IPS-18a (cell line): ENCODE results near the gene C3.

ENCODE experiments used
- H3K27ac ChIP-seq: one replicate; pipeline ENCODE4 v1.5.1; 2013; ENCODE audit warnings: low read length
- H3K27me3 ChIP-seq: one replicate; pipeline ENCODE4 v1.6.1; 2013; ENCODE audit warnings: mild to moderate bottlenecking, low read length; ENCODE audit not compliant: control insufficient read depth, insufficient read depth
- H3K36me3 ChIP-seq: one replicate; pipeline ENCODE4 v1.6.1; 2013; ENCODE audit warnings: low read depth, low read length; ENCODE audit not compliant: control insufficient read depth
- H3K4me1 ChIP-seq: one replicate; pipeline ENCODE4 v1.6.1; 2013; ENCODE audit warnings: low read depth, low read length; ENCODE audit not compliant: control insufficient read depth
- H3K4me3 ChIP-seq: one replicate; pipeline ENCODE4 v1.5.1; 2013; ENCODE audit warnings: low read length
- H3K9ac ChIP-seq: one replicate; pipeline ENCODE4 v1.6.1; 2013; ENCODE audit warnings: mild to moderate bottlenecking, low read length, moderate library complexity
- H3K9me3 ChIP-seq: one replicate; pipeline ENCODE4 v1.6.1; 2013; ENCODE audit warnings: low read depth, low read length; ENCODE audit not compliant: control insufficient read depth

The C3 gene

DNA sequence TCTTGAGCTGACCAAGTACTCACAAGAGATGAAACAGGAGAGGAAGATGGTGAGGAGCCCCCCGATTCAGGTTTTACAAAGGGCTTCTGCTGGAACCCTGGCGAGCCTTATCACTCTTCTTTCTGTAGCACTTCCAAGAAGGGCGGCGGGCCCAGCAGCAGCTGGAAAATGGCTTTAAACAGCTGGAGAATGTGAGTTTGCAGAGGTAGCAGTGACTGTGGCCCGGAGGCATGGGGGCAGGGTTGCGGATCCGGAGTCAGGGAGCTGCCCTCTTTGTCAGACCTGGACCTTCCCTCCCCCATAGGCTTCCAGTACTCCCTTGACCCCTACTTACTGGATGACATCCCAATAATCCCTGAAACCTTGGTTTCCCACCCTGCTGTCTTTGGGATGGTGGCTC is 22.6 kb upstream of the C3 start:
- no peak overlapping the region for H3K27ac ChIP-seq
- H3K36me3 ChIP-seq: peaks cover 32% of the 10 kb centered on the region
- H3K4me1 ChIP-seq: peaks cover 34% of the 10 kb centered on the region
- H3K9me3 ChIP-seq: no peaks in the 10 kb centered on the region
- H3K4me3 ChIP-seq: no peak overlapping the region
- no peaks in the 10 kb centered on the region for H3K27me3 ChIP-seq
- H3K9ac ChIP-seq: no peak overlapping the region

DNA sequence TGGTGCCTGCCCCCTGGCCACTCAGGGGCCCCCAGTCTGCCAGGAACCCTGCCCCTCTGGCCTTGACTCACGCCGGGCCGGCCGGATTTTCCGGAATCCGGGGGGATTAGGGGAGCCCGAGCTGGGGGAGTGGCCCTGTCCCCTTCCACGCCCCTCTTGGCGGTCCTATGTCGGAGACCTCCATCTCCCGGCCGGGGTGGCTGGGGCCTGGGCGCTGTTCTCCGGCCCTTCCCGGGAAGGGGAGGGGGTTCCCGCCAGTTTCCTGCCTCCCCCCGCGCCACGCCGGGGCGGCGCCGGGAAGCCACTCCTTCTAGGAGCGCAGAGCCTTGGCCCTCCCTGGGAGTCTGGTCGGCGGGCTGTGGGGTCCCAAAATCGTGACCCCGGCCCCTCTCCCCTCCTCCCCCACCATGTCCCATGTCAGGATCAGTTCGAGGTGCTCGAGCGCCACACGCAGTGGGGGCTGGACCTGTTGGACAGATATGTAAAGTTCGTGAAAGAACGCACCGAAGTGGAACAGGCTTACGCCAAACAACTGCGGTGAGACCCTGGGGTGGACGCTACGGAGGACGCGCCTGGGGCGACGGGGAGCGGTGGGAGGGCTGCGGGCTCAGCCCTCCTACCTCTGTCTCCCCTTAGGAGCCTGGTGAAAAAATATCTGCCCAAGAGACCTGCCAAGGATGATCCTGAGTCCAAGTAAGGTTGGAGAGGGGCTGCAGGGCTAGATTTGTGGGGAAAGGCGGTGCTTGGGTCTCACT is 20.3 kb upstream of the C3 start:
- H3K9ac ChIP-seq: peak overlapping the region; percentile 63
- H3K27me3 ChIP-seq: no peaks in the 10 kb centered on the region
- H3K36me3 ChIP-seq: peaks cover 13% of the 10 kb centered on the region
- H3K9me3 ChIP-seq: no peaks in the 10 kb centered on the region
- H3K4me3 ChIP-seq: peak overlapping the region; percentile 81
- H3K4me1 ChIP-seq: peaks cover 46% of the 10 kb centered on the region
- no peak overlapping the region for H3K27ac ChIP-seq

DNA sequence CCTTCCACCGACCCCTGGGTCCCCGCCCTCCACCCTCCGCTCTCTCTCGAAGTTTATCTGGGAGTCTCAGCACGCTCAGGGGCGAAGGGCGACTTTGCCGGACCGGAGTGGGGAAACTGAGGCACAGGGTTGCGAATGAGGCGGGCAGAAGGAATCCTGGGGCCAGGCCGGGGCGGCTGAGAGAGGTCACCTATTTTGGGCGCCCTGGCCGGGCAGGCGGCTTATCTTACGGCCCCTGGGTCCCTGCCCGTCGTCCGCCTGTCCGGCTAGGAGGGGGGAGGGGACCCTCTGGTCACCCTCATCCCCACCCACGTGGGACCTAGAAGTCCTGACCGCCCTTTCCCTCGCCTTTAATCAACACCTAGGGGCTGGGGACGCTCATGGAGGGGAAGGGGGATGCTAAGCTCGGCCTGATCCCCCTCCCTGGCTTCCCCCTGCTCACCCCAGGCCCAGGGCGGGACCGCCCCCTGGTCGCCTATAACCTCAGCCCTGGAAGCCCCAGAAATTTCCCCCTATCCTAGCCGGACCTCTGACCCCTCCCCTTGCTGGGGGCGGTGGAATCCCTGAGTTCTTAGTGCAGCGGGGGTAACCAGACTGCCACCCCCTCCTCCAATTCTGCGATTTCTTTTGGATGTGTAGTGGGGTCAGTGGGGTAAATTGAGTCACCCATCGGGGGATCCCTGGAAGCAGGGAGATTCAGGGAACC is 19.6 kb upstream of the C3 start:
- Histone ChIP-seq H3K9me3 (no peaks in the 10 kb centered on the region), H3K4me1 (peaks cover 53% of the 10 kb centered on the region), H3K36me3 (peaks cover 9% of the 10 kb centered on the region), H3K9ac (peak overlapping the region; percentile 63), H3K4me3 (peak overlapping the region; percentile 81), H3K27ac (no peak overlapping the region), H3K27me3 (no peaks in the 10 kb centered on the region)

DNA sequence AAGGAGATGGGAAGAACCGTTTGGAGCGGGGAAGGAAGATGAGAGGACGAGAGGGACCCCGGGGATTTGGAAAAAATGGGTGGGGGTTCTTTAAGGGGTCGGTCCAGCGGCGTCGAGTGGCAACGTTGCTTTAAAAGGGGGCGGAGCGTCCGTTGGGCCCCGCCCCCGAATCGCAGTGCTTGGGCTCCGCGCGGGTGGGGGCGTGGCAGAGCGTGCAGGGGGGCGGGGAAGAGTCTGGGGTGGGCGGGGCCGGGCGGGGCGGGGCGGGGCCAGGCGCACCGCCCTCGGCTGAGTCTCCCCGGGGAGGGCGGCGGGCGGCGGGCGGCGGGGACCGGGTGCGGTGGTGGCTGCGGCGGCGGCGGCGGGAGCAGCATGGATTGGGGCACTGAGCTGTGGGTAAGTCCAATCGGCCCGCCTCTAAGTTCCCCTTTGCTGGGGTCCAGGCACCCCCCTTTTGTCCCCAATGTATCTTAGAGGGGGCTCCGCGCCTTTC is 19.0 kb upstream of the C3 start, which contains the start of gene TRIP10:
TRIP10 (plus strand) TSS at position 291 of the 493 bp plus-strand sequence; CDS start at position 373, 82 bp downstream.
- Histone ChIP-seq H3K4me1 (peaks cover 55% of the 10 kb centered on the region), H3K36me3 (peaks cover 7% of the 10 kb centered on the region), H3K4me3 (peak within 1 kb of the TSS; percentile 81), H3K9me3 (no peaks in the 10 kb centered on the region), H3K27me3 (no peaks in the 10 kb centered on the region), H3K27ac (peak within 1 kb of the TSS; percentile 5), H3K9ac (peak within 1 kb of the TSS; percentile 63)

DNA sequence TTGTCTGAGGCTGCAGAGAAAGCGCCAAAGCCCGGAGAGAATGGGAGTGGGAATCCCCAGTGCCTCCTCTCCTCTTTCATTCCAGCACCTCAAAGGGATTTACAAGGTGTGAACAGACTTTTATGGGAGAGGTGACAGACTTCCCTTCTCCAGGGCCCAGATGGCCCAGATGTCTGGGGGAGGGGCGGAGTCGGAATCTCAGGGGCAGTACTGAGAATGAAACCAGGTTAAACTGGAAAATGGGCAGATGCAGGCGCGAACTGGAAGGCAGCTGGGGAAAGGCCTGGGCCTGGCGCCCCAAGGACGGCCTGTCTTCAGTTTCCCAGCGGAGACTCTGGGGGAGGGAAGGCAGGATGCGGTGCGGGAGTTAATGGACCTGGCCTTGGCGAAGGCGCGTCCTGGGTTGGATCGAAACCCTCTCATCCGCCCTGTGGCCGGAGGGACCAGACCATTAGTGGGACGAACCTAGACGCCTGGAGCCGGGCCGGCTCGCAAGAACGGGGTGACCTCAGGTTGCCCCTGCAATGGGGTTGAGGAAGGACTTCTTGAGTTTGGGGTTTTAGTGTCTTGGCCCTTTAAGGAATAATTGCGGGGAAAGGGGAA is 18.4 kb upstream of the C3 start:
- Histone ChIP-seq H3K4me3 (peak overlapping the region; percentile 45), H3K9ac (peak overlapping the region; percentile 4)

DNA sequence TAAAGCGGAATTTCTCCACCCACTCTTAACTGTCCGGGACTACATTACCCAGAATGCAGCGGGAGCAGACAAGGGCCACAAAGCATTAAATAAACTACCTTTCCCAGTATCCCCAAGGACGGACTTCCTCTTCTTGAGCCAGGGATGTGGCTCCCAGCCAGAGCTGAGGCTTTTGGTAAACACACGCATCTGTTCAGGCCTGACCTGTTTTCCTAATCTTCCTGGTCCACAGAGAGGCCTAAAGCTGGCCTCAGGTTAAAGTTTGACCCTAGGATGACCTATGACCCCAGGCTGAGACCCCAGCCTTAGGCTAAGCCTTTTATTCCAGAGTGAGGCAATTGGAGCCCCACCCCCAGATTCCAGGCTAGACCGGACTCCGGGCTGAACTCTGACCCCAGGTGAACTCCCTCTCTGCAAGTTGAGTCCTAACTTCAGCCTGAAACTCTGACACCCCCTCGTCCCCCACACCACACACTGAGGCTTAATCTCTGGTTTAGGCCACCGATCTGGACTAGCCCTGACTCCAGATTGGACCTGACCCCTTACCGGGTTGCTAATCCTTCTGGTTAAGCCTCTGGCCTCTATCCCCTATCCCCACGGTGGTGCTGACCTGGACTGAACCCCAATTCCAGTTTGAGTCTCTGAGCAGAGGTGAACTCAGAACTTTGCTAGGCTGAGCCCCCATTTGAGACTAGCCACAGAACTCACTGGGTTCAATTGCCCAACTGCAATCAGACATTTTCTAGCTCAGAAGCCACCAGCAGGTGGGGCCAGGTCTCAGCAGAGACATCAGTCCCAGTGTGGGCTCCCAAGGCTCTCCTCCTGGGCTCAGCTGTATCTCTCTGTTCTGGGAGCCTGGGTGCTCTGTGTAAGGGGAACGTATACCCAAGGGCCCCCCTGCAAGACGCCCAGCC is 17.7 kb upstream of the C3 start:
- Histone ChIP-seq H3K9me3 (no peaks in the 10 kb centered on the region), H3K36me3 (no peaks in the 10 kb centered on the region), H3K9ac (no peak overlapping the region), H3K4me1 (peaks cover 44% of the 10 kb centered on the region), H3K27ac (peak overlapping the region; percentile 5), H3K27me3 (no peaks in the 10 kb centered on the region), H3K4me3 (peak overlapping the region; percentile 45)

More for the DNA sequence above, 18.4 kb upstream of the C3 start:
- Histone ChIP-seq H3K4me1 (peaks cover 50% of the 10 kb centered on the region), H3K9me3 (no peaks in the 10 kb centered on the region), H3K27me3 (no peaks in the 10 kb centered on the region), H3K27ac (peak overlapping the region; percentile 5), H3K36me3 (peaks cover 4% of the 10 kb centered on the region)

DNA sequence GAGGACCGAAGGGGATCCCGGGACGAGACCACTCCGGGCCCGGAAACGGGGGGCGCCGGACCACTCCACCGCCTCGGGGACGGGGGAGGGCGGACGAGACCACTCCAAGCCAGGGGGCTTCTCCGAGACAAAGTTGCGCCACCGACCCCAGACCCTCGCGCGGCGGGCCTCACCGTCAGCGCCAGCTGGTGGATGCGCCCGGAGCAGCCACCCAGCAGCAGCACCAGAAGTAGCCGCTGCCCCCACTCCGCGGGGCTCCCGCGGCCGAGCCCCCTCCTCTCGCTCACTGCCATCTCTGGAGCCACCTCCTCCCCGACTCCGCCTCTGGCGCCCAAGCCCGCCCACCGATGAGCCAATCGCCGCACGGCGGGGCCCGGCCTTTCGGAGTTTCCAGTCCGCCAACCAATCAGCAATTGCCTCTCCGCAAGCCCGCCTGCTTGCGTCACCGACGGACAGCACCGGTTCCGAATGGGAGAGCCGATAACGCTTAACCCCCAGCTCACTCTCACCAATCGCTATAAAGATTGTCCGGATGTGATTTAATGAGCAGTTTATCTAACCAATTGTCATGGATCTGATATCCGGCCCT is 16.9 kb upstream of the C3 start, which contains the start of gene GPR108:
GPR108 (minus strand) TSS at position 297 of the 589 bp plus-strand sequence; CDS start at position 293, 4 bp downstream.
- Histone ChIP-seq H3K36me3 (no peaks in the 10 kb centered on the region), H3K27ac (peak within 1 kb of the TSS; percentile 74), H3K9me3 (no peaks in the 10 kb centered on the region), H3K27me3 (no peaks in the 10 kb centered on the region), H3K9ac (peak within 1 kb of the TSS; percentile 62), H3K4me1 (peaks cover 40% of the 10 kb centered on the region), H3K4me3 (peak within 1 kb of the TSS; percentile 71)

DNA sequence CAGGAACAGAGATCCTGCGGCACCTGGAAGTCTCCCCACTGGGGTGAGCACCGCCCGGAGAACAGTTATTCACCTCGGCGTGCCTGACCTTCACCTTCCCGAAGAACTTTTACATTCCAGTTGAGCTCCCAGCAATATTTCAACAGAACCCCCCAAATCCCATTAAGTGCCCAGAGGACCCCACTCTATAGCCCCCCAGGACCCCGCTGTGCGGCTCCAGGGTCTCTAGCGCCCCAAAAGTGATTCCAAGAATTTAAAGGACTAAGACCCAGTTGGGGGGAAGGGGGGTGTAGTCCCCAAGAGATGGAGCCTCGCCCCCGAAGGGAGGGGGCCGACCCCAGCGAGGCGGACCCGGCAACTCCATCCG is 16.4 kb upstream of the C3 start:
- no peaks in the 10 kb centered on the region for H3K36me3 ChIP-seq
- H3K27me3 ChIP-seq: no peaks in the 10 kb centered on the region
- H3K4me1 ChIP-seq: peaks cover 40% of the 10 kb centered on the region
- no peaks in the 10 kb centered on the region for H3K9me3 ChIP-seq
- peak overlapping the region; percentile 71 for H3K4me3 ChIP-seq
- H3K27ac ChIP-seq: peak overlapping the region; percentile 74
- peak overlapping the region; percentile 62 for H3K9ac ChIP-seq

DNA sequence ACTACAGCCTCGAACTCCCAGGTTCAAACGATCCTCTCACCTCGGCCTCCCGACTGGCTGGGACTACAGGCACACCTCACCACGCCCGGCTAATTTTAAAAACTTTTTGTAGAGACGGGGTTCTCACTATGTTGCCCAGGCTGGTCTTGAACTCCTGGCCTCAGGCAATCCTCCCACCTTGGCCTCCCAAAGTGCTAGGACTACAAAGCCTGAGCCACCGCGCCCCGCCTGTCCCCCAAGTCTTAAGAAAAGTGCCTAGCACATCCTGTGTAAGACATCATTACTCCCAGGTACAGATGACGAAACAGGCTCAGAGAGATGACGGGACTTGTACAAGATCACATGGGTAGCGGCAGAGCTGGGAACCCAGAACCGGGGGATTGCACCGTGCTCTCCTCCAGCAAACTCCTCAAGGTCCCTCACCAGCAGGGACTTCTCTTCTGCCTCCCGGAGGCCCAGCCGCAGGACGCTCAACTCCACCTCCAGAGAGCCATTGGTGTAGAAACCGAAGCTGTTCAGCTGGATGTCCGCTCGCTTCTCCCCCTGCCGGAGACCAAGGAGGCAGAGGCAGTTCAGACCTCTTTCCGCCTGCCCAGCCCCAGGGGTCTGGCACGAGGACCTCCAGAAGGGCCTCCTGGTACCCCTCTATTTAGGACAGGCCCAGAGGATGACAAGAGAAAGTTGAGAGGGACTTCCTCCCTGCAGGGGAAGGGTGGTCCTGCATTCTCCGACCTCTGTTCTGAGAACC is 15.9 kb upstream of the C3 start:
- peak overlapping the region; percentile 62 for H3K9ac ChIP-seq
- H3K9me3 ChIP-seq: no peaks in the 10 kb centered on the region
- H3K36me3 ChIP-seq: no peaks in the 10 kb centered on the region
- H3K27me3 ChIP-seq: no peaks in the 10 kb centered on the region
- H3K4me1 ChIP-seq: peaks cover 36% of the 10 kb centered on the region
- H3K4me3 ChIP-seq: peak overlapping the region; percentile 71
- peak overlapping the region; percentile 74 for H3K27ac ChIP-seq
